ENCODE results near the gene CDH23.

Gene CDH23

DNA sequence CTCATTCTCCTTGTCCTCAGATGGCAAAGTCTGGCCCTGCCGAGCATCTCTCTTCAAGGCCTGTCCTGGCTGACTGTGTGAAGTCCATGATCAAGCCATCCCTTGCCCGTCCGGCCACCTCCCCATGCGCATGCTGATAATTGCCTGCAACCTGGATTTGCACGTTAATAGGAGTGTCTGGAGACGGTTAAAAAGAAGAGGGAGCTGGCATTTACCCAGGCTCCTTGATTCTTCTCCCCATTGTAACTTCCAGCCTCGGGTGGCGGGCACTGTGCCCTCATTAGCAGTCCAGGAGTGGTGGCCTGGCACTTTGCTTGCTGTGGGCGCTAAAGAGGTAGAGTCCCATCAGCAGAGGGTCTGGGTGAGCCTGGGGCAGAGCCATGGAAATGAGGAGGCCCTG is 165.5 kb downstream of the CDH23 start:
- H4K20me1 ChIP-seq (ENCODE audit: insufficient read depth, low read length, poor library complexity, severe bottlenecking): no peaks in the 10 kb centered on the region
- no peak overlapping the region for H3K4me3 ChIP-seq (ENCODE audit: low read length, poor library complexity, severe bottlenecking)
- TF ChIP-seq, protein P1, sequence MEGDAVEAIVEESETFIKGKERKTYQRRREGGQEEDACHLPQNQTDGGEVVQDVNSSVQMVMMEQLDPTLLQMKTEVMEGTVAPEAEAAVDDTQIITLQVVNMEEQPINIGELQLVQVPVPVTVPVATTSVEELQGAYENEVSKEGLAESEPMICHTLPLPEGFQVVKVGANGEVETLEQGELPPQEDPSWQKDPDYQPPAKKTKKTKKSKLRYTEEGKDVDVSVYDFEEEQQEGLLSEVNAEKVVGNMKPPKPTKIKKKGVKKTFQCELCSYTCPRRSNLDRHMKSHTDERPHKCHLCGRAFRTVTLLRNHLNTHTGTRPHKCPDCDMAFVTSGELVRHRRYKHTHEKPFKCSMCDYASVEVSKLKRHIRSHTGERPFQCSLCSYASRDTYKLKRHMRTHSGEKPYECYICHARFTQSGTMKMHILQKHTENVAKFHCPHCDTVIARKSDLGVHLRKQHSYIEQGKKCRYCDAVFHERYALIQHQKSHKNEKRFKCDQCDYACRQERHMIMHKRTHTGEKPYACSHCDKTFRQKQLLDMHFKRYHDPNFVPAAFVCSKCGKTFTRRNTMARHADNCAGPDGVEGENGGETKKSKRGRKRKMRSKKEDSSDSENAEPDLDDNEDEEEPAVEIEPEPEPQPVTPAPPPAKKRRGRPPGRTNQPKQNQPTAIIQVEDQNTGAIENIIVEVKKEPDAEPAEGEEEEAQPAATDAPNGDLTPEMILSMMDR (conservative IDR thresholded peaks at IDR 0.05; ENCODE audit: low read length): no peak
- no peak for TF ChIP-seq EZH2phosphoT487 (IDR thresholded peaks at IDR 0.05; ENCODE audit: borderline replicate concordance)
- H3K9ac ChIP-seq (ENCODE audit: low read depth, low read length, poor library complexity, severe bottlenecking): no peak overlapping the region
- H3K36me3 ChIP-seq (ENCODE audit: insufficient read depth, low read length): no peaks in the 10 kb centered on the region
- H3K27me3 ChIP-seq (ENCODE audit: insufficient read depth, low read length, poor library complexity, severe bottlenecking): no peaks in the 10 kb centered on the region
- H3K9me3 ChIP-seq (ENCODE audit: insufficient read depth, low read depth, low read length): no peaks in the 10 kb centered on the region
- H3K79me2 ChIP-seq (ENCODE audit: insufficient read depth, low read length): no peaks in the 10 kb centered on the region
- H3F3A ChIP-seq (ENCODE audit: low read depth): no peaks in the 10 kb centered on the region
- no peak overlapping the region for H3K4me2 ChIP-seq (ENCODE audit: low read depth, low read length, poor library complexity, severe bottlenecking)
- no peaks in the 10 kb centered on the region for H3K4me1 ChIP-seq (ENCODE audit: insufficient read depth, low read length, poor library complexity, severe bottlenecking)
- no peaks in the 10 kb centered on the region for H3K9me2 ChIP-seq (replicated peaks; ENCODE audit: low read depth, low read length)
- H2AFZ ChIP-seq (ENCODE audit: low read length): no peak overlapping the region

DNA sequence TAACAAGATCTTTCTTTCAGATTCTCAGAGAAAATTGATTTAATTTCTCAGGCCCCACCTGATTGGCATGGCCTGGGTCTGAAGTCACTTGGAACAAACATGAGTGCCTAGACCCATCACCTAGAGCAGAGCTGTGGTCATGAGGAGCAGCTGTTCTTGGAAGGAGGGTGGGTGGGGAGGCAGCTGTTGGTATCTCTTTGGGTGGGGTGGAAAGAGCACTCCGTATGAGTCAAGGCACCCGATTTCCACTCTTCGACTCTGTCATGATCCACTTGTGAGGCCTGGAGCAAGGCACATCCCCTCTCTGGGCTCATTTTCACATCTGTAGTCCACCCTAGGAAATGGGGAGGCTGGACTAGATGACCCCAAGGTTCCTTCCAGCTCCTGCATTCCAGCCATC is 166.2 kb downstream of the CDH23 start:
- H3K4me1 ChIP-seq (ENCODE audit: insufficient read depth, low read length, poor library complexity, severe bottlenecking): no peaks in the 10 kb centered on the region
- H3F3A ChIP-seq (ENCODE audit: low read depth): no peaks in the 10 kb centered on the region
- H3K9me3 ChIP-seq (ENCODE audit: insufficient read depth, low read depth, low read length): no peaks in the 10 kb centered on the region
- H4K20me1 ChIP-seq (ENCODE audit: insufficient read depth, low read length, poor library complexity, severe bottlenecking): no peaks in the 10 kb centered on the region
- TF ChIP-seq EZH2phosphoT487 (IDR thresholded peaks at IDR 0.05; ENCODE audit: borderline replicate concordance): no peak
- TF ChIP-seq, protein P1 (conservative IDR thresholded peaks at IDR 0.05; ENCODE audit: low read length): no peak
- no peak overlapping the region for H3K4me2 ChIP-seq (ENCODE audit: low read depth, low read length, poor library complexity, severe bottlenecking)
- no peak overlapping the region for H2AFZ ChIP-seq (ENCODE audit: low read length)
- no peak overlapping the region for H3K4me3 ChIP-seq (ENCODE audit: low read length, poor library complexity, severe bottlenecking)
- H3K27me3 ChIP-seq (ENCODE audit: insufficient read depth, low read length, poor library complexity, severe bottlenecking): no peaks in the 10 kb centered on the region
- H3K9me2 ChIP-seq (replicated peaks; ENCODE audit: low read depth, low read length): no peaks in the 10 kb centered on the region
- H3K9ac ChIP-seq (ENCODE audit: low read depth, low read length, poor library complexity, severe bottlenecking): no peak overlapping the region
- no peaks in the 10 kb centered on the region for H3K36me3 ChIP-seq (ENCODE audit: insufficient read depth, low read length)
- H3K79me2 ChIP-seq (ENCODE audit: insufficient read depth, low read length): no peaks in the 10 kb centered on the region

DNA sequence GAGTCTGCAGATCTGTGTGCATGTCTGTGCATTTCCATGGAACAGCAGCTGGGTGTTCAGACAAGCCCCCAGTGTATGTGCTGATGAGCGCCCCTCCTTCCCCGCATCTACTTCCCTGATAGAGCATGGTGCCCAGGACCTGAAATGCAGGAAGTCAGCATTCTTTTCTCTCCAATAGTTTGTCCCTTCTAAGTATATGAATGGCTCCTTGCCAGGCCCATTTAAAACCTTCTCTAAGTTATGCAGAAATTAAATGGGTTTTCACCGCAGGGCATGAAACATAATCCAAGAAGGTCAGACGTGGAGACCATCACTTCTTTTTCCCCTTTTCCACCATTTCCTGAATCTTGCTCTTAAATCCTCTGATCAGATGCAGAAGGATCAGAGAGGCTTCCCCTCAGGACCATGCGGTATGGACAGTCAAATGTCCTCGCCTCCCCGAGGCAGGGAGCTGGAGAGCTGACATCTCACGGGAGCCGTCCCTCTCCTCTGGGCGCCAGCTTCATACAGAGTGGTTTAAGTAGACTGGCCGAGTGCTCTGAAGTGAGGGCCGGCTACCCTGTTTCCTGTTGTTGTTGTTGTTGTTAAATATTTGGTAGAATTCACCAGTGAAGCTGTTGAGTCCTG is 167.6 kb downstream of the CDH23 start:
- no peak overlapping the region for H2AFZ ChIP-seq (ENCODE audit: low read length)
- no peaks in the 10 kb centered on the region for H3K9me3 ChIP-seq (ENCODE audit: insufficient read depth, low read depth, low read length)
- TF ChIP-seq, protein P1 (conservative IDR thresholded peaks at IDR 0.05; ENCODE audit: low read length): no peak
- no peak for TF ChIP-seq EZH2phosphoT487 (IDR thresholded peaks at IDR 0.05; ENCODE audit: borderline replicate concordance)
- H4K20me1 ChIP-seq (ENCODE audit: insufficient read depth, low read length, poor library complexity, severe bottlenecking): no peaks in the 10 kb centered on the region
- H3K9me2 ChIP-seq (replicated peaks; ENCODE audit: low read depth, low read length): no peaks in the 10 kb centered on the region
- no peaks in the 10 kb centered on the region for H3K79me2 ChIP-seq (ENCODE audit: insufficient read depth, low read length)
- H3K4me2 ChIP-seq (ENCODE audit: low read depth, low read length, poor library complexity, severe bottlenecking): no peak overlapping the region
- H3K4me3 ChIP-seq (ENCODE audit: low read length, poor library complexity, severe bottlenecking): no peak overlapping the region
- H3F3A ChIP-seq (ENCODE audit: low read depth): no peaks in the 10 kb centered on the region
- no peaks in the 10 kb centered on the region for H3K27me3 ChIP-seq (ENCODE audit: insufficient read depth, low read length, poor library complexity, severe bottlenecking)
- H3K9ac ChIP-seq (ENCODE audit: low read depth, low read length, poor library complexity, severe bottlenecking): no peak overlapping the region
- H3K4me1 ChIP-seq (ENCODE audit: insufficient read depth, low read length, poor library complexity, severe bottlenecking): no peaks in the 10 kb centered on the region
- H3K36me3 ChIP-seq (ENCODE audit: insufficient read depth, low read length): no peaks in the 10 kb centered on the region

All from Loucy (cell line).